HEK293 (cell line): ENCODE results near the gene CRTC1.

ENCODE experiments used
- GLI4 ChIP-seq: fragments of 450-650 bp; formaldehyde crosslinking; IDR thresholded peaks from 2 replicates; pipeline ENCODE4 v1.5.1; 2016; ENCODE audit warnings: missing biosample characterization, missing genetic modification characterization
- REPIN1 ChIP-seq: fragments of 450-650 bp; formaldehyde crosslinking; IDR thresholded peaks from 2 replicates; pipeline ENCODE4 v1.5.1; 2017; ENCODE audit warnings: missing biosample characterization, missing genetic modification characterization, low read depth
- ZNF16 ChIP-seq: fragments of 450-650 bp; formaldehyde crosslinking; IDR thresholded peaks from 2 replicates; pipeline ENCODE4 v1.5.1; 2016; ENCODE audit warnings: low read depth, missing biosample characterization, missing genetic modification characterization
- ZNF2 ChIP-seq: fragments of 450-650 bp; formaldehyde crosslinking; IDR thresholded peaks from 2 replicates; pipeline ENCODE4 v1.5.1; 2016; ENCODE audit warnings: missing biosample characterization, missing genetic modification characterization
- ZNF223 ChIP-seq: fragments of 450-650 bp; formaldehyde crosslinking; IDR thresholded peaks from 2 replicates; pipeline ENCODE4 v1.5.1; 2016; ENCODE audit warnings: missing biosample characterization, missing genetic modification characterization
- ZNF324 ChIP-seq: fragments of 450-650 bp; formaldehyde crosslinking; IDR thresholded peaks from 2 replicates; pipeline ENCODE4 v1.5.1; 2016; ENCODE audit warnings: missing biosample characterization, missing genetic modification characterization
- ZNF335 ChIP-seq: fragments of 450-650 bp; formaldehyde crosslinking; conservative IDR thresholded peaks from 2 replicates; pipeline ENCODE4 v1.5.1; 2016; ENCODE audit warnings: missing biosample characterization, missing genetic modification characterization
- ZNF514 ChIP-seq: fragments of 450-650 bp; formaldehyde crosslinking; IDR thresholded peaks from 2 replicates; pipeline ENCODE4 v1.5.1; 2016; ENCODE audit warnings: missing biosample characterization, missing genetic modification characterization
- ZNF555 ChIP-seq: fragments of 450-650 bp; formaldehyde crosslinking; conservative IDR thresholded peaks from 2 replicates; pipeline ENCODE4 v1.5.1; 2017; ENCODE audit warnings: missing biosample characterization, mild to moderate bottlenecking, missing genetic modification characterization, inconsistent platforms
- ZNF561 ChIP-seq: fragments of 450-650 bp; IDR thresholded peaks from 2 replicates; pipeline ENCODE4 v1.5.1; 2018; ENCODE audit warnings: missing biosample characterization, missing genetic modification characterization, borderline replicate concordance
- ZNF837 ChIP-seq: fragments of 450-650 bp; formaldehyde crosslinking; IDR thresholded peaks from 2 replicates; pipeline ENCODE4 v1.5.1; 2016; ENCODE audit warnings: missing biosample characterization, missing genetic modification characterization
- TF ChIP-seq, protein P1 (sequence below): fragments of 450-650 bp; formaldehyde crosslinking; IDR thresholded peaks from 2 replicates; pipeline ENCODE4 v1.5.1; 2016; ENCODE audit warnings: missing biosample characterization, missing genetic modification characterization
- TF ChIP-seq, protein P2 (sequence below): fragments of 450-650 bp; formaldehyde crosslinking; IDR thresholded peaks from 2 replicates; pipeline ENCODE4 v1.5.1; 2017; ENCODE audit warnings: missing biosample characterization, mild to moderate bottlenecking, missing genetic modification characterization, moderate library complexity
- TF ChIP-seq, protein P3 (sequence below): fragments of 450-650 bp; IDR thresholded peaks from 2 replicates; pipeline ENCODE4 v1.5.1; 2018; ENCODE audit warnings: missing biosample characterization, mild to moderate bottlenecking, missing genetic modification characterization
- TF ChIP-seq, protein P4 (sequence below): fragments of 450-650 bp; formaldehyde crosslinking; IDR thresholded peaks from 2 replicates; pipeline ENCODE4 v1.5.1; 2016; ENCODE audit warnings: missing biosample characterization, missing genetic modification characterization
- TF ChIP-seq, protein P5 (sequence below): fragments of 450-650 bp; formaldehyde crosslinking; IDR thresholded peaks from 2 replicates; pipeline ENCODE4 v1.5.1; 2017; ENCODE audit warnings: missing biosample characterization, missing genetic modification characterization
- TF ChIP-seq, protein P6 (sequence below): fragments of 450-650 bp; formaldehyde crosslinking; conservative IDR thresholded peaks from 2 replicates; pipeline ENCODE4 v1.5.1; 2016; ENCODE audit warnings: low read depth, missing biosample characterization, missing genetic modification characterization
- TF ChIP-seq, protein P7 (sequence below): fragments of 450-650 bp; formaldehyde crosslinking; IDR thresholded peaks from 2 replicates; pipeline ENCODE4 v1.5.1; 2016; ENCODE audit warnings: missing biosample characterization, missing genetic modification characterization

Gene CRTC1

DNA sequence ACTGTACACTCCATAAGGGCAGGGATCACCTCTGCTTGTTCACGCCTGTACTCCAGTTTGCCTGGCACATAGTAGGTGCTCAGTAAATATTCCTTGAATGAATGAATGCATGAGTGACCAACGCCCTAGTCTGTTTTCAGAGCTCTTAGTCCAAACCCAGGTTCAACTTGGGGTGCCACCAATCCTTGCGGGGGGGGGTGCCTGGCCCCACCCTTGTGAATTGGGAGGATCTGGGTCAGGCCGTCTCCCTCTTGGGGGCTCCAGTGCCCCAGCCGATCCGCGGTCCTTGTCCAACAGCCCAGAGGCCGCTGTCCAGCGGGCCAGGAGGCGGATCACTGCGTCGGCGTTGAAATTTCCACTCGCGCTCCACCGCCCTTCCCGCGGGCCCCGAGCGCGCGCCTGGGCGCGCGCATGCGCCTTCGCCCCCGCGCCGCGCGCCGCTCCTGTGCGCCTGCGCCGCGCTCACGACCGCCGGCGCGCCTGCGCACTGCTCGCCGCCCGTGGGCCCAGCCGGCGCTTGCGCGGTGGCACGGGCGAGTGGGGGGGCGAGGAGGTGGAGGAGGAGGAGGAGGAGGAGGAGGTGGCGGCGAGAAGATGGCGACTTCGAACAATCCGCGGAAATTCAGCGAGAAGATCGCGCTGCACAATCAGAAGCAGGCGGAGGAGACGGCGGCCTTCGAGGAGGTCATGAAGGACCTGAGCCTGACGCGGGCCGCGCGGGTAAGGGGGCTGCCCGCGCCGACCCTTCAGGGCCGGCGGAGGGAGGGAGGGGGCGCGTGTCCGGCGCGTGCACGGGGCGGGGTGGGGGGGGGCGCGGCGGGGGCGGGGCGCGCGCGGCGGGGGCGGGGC is at the start of gene CRTC1 (continued):
- TF ChIP-seq, protein P1, sequence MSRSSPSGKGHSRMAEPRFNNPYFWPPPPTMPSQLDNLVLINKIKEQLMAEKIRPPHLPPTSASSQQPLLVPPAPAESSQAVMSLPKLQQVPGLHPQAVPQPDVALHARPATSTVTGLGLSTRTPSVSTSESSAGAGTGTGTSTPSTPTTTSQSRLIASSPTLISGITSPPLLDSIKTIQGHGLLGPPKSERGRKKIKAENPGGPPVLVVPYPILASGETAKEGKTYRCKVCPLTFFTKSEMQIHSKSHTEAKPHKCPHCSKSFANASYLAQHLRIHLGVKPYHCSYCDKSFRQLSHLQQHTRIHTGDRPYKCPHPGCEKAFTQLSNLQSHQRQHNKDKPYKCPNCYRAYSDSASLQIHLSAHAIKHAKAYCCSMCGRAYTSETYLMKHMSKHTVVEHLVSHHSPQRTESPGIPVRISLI (tag by site-specific recombination) = no peak
- TF ChIP-seq, protein P2, sequence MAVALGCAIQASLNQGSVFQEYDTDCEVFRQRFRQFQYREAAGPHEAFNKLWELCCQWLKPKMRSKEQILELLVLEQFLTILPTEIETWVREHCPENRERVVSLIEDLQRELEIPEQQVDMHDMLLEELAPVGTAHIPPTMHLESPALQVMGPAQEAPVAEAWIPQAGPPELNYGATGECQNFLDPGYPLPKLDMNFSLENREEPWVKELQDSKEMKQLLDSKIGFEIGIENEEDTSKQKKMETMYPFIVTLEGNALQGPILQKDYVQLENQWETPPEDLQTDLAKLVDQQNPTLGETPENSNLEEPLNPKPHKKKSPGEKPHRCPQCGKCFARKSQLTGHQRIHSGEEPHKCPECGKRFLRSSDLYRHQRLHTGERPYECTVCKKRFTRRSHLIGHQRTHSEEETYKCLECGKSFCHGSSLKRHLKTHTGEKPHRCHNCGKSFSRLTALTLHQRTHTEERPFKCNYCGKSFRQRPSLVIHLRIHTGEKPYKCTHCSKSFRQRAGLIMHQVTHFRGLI (tag by site-specific recombination) = no peak; the same call in 1 of the 2 replicates
- no peak for TF ChIP-seq ZNF514 (tag by site-specific recombination)
- TF ChIP-seq ZNF16 (tag by site-specific recombination) = no peak
- no peak for TF ChIP-seq ZNF223
- TF ChIP-seq, protein P3, sequence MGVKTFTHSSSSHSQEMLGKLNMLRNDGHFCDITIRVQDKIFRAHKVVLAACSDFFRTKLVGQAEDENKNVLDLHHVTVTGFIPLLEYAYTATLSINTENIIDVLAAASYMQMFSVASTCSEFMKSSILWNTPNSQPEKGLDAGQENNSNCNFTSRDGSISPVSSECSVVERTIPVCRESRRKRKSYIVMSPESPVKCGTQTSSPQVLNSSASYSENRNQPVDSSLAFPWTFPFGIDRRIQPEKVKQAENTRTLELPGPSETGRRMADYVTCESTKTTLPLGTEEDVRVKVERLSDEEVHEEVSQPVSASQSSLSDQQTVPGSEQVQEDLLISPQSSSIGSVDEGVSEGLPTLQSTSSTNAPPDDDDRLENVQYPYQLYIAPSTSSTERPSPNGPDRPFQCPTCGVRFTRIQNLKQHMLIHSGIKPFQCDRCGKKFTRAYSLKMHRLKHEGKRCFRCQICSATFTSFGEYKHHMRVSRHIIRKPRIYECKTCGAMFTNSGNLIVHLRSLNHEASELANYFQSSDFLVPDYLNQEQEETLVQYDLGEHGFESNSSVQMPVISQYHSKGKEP (tag by site-specific recombination) = no peak
- TF ChIP-seq ZNF324 = peak; percentile 46; the same call in 1 of the 2 replicates
- TF ChIP-seq, protein P4, sequence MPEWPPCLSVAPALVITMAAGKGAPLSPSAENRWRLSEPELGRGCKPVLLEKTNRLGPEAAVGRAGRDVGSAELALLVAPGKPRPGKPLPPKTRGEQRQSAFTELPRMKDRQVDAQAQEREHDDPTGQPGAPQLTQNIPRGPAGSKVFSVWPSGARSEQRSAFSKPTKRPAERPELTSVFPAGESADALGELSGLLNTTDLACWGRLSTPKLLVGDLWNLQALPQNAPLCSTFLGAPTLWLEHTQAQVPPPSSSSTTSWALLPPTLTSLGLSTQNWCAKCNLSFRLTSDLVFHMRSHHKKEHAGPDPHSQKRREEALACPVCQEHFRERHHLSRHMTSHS (tag by site-specific recombination) = no peak
- no peak for TF ChIP-seq REPIN1 (tag by site-specific recombination)
- TF ChIP-seq, protein P5, sequence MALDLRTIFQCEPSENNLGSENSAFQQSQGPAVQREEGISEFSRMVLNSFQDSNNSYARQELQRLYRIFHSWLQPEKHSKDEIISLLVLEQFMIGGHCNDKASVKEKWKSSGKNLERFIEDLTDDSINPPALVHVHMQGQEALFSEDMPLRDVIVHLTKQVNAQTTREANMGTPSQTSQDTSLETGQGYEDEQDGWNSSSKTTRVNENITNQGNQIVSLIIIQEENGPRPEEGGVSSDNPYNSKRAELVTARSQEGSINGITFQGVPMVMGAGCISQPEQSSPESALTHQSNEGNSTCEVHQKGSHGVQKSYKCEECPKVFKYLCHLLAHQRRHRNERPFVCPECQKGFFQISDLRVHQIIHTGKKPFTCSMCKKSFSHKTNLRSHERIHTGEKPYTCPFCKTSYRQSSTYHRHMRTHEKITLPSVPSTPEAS (tag by site-specific recombination) = no peak
- TF ChIP-seq ZNF555 (tag by site-specific recombination) = no peak
- TF ChIP-seq, protein P6, sequence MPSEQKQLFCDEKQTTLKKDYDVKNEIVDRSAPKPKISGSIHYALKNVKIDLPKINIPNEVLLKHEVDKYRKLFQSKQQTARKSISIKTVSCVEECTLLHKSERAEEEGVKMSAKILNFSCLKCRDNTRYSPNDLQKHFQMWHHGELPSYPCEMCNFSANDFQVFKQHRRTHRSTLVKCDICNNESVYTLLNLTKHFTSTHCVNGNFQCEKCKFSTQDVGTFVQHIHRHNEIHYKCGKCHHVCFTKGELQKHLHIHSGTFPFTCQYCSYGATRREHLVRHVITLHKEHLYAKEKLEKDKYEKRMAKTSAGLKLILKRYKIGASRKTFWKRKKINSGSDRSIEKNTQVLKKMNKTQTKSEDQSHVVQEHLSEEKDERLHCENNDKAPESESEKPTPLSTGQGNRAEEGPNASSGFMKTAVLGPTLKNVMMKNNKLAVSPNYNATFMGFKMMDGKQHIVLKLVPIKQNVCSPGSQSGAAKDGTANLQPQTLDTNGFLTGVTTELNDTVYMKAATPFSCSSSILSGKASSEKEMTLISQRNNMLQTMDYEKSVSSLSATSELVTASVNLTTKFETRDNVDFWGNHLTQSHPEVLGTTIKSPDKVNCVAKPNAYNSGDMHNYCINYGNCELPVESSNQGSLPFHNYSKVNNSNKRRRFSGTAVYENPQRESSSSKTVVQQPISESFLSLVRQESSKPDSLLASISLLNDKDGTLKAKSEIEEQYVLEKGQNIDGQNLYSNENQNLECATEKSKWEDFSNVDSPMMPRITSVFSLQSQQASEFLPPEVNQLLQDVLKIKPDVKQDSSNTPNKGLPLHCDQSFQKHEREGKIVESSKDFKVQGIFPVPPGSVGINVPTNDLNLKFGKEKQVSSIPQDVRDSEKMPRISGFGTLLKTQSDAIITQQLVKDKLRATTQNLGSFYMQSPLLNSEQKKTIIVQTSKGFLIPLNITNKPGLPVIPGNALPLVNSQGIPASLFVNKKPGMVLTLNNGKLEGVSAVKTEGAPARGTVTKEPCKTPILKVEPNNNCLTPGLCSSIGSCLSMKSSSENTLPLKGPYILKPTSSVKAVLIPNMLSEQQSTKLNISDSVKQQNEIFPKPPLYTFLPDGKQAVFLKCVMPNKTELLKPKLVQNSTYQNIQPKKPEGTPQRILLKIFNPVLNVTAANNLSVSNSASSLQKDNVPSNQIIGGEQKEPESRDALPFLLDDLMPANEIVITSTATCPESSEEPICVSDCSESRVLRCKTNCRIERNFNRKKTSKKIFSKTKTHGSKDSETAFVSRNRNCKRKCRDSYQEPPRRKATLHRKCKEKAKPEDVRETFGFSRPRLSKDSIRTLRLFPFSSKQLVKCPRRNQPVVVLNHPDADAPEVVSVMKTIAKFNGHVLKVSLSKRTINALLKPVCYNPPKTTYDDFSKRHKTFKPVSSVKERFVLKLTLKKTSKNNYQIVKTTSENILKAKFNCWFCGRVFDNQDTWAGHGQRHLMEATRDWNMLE (tag by site-specific recombination) = no peak
- TF ChIP-seq GLI4 (tag by site-specific recombination) = 0 out of 2 replicates have a peak, but pooled peaks have one; percentile 23
- TF ChIP-seq ZNF2 (tag by site-specific recombination) = no peak
- TF ChIP-seq ZNF335 = peak; percentile 93
- TF ChIP-seq, protein P7, sequence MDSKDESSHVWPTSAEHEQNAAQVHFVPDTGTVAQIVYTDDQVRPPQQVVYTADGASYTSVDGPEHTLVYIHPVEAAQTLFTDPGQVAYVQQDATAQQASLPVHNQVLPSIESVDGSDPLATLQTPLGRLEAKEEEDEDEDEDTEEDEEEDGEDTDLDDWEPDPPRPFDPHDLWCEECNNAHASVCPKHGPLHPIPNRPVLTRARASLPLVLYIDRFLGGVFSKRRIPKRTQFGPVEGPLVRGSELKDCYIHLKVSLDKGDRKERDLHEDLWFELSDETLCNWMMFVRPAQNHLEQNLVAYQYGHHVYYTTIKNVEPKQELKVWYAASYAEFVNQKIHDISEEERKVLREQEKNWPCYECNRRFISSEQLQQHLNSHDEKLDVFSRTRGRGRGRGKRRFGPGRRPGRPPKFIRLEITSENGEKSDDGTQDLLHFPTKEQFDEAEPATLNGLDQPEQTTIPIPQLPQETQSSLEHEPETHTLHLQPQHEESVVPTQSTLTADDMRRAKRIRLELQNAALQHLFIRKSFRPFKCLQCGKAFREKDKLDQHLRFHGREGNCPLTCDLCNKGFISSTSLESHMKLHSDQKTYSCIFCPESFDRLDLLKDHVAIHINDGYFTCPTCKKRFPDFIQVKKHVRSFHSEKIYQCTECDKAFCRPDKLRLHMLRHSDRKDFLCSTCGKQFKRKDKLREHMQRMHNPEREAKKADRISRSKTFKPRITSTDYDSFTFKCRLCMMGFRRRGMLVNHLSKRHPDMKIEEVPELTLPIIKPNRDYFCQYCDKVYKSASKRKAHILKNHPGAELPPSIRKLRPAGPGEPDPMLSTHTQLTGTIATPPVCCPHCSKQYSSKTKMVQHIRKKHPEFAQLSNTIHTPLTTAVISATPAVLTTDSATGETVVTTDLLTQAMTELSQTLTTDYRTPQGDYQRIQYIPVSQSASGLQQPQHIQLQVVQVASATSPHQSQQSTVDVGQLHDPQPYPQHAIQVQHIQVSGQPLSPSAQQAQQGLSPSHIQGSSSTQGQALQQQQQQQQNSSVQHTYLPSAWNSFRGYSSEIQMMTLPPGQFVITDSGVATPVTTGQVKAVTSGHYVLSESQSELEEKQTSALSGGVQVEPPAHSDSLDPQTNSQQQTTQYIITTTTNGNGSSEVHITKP (tag by site-specific recombination) = peak; percentile 89
- TF ChIP-seq ZNF561 (tag by site-specific recombination) = peak; percentile 68; the same call in 1 of the 2 replicates
- no peak for TF ChIP-seq ZNF837 (tag by site-specific recombination)
